NCI-H2107 (cell line): ENCODE measurements around the gene PBXIP1.

ENCODE experiments used
- DNase-seq: peaks from one replicate; lab custom pipeline; 2025; lab: John Stamatoyannopoulos, UW

PBXIP1 gene

GRCh38 chr1:154956544-154956941 lies 644 bp upstream of the PBXIP1 start:
- DNase-seq, result no peak

GRCh38 chr1:154955039-154955717 lies 721 bp downstream of the PBXIP1 start:
- no peak for DNase-seq

- DNase-seq, result no peak
Measured at GRCh38 chr1:154954541-154954940, 1.4 kb downstream of the PBXIP1 start.

GRCh38 chr1:154953611-154954038 lies 2.3 kb downstream of the PBXIP1 start:
- DNase-seq, result no peak

GRCh38 chr1:154952664-154953063 lies 3.2 kb downstream of the PBXIP1 start:
- DNase-seq, result no peak

GRCh38 chr1:154951901-154952657 lies 3.8 kb downstream of the PBXIP1 start:
- no peak for DNase-seq

GRCh38 chr1:154948079-154948478 lies 7.8 kb downstream of the PBXIP1 start:
- DNase-seq, result no peak

- no peak for DNase-seq
Measured at GRCh38 chr1:154945962-154946850, 9.7 kb downstream of the PBXIP1 start.

- no peak for DNase-seq
Measured at GRCh38 chr1:154945160-154945961, 10.5 kb downstream of the PBXIP1 start.

GRCh38 chr1:154944401-154945159 lies 11.3 kb downstream of the PBXIP1 start:
- no peak for DNase-seq

- DNase-seq, result no peak
Measured at GRCh38 chr1:154943649-154944400, 12.1 kb downstream of the PBXIP1 start.

- DNase-seq, result no peak
Measured at GRCh38 chr1:154941333-154942013, 14.4 kb downstream of the PBXIP1 start.

- no peak for DNase-seq
Measured at GRCh38 chr1:154940651-154941194, 15.2 kb downstream of the PBXIP1 start.

GRCh38 chr1:154940213-154940560 lies 15.7 kb downstream of the PBXIP1 start:
- DNase-seq, result no peak

GRCh38 chr1:154938604-154939399 lies 17.1 kb downstream of the PBXIP1 start:
- no peak for DNase-seq

GRCh38 chr1:154937988-154938386 lies 17.9 kb downstream of the PBXIP1 start:
- DNase-seq, result no peak

- peak; percentile 90 for DNase-seq
Measured at GRCh38 chr1:154937085-154937987, 18.6 kb downstream of the PBXIP1 start.
